Measurements from ENCODE around the gene MAD1L1.
"Not testable (repeated sequence)": the region's sequence is repeated elsewhere in the genome, so short reads cannot be mapped to it uniquely, and the experiment has no call there.

The MAD1L1 gene

GRCh38 chr7:1849351-1850041 lies 383.2 kb downstream of the MAD1L1 start:
- DNase-seq (ENCODE audit: low read depth) = no peak

GRCh38 chr7:1848911-1849311 lies 383.8 kb downstream of the MAD1L1 start:
- DNase-seq (ENCODE audit: low read depth) = no peak

- DNase-seq (ENCODE audit: low read depth) = no peak
Observed at GRCh38 chr7:1848013-1848640, 384.6 kb downstream of the MAD1L1 start.

- DNase-seq (ENCODE audit: low read depth) = no peak
Observed at GRCh38 chr7:1847260-1848001, 385.3 kb downstream of the MAD1L1 start.

- no peak for DNase-seq (ENCODE audit: low read depth)
Observed at GRCh38 chr7:1846331-1847065, 386.2 kb downstream of the MAD1L1 start.

GRCh38 chr7:1845536-1846311 lies 387.0 kb downstream of the MAD1L1 start:
- DNase-seq (ENCODE audit: low read depth) = no peak

- DNase-seq (ENCODE audit: low read depth) = no peak
Observed at GRCh38 chr7:1844951-1845390, 387.8 kb downstream of the MAD1L1 start.

- no peak for DNase-seq (ENCODE audit: low read depth)
Observed at GRCh38 chr7:1844336-1844950, 388.3 kb downstream of the MAD1L1 start.

GRCh38 chr7:1843921-1844335 lies 388.8 kb downstream of the MAD1L1 start:
- DNase-seq (ENCODE audit: low read depth) = no peak

- no peak for DNase-seq (ENCODE audit: low read depth)
Observed at GRCh38 chr7:1843271-1843861, 389.4 kb downstream of the MAD1L1 start.

- DNase-seq (ENCODE audit: low read depth) = no peak
Observed at GRCh38 chr7:1842321-1843221, 390.2 kb downstream of the MAD1L1 start.

GRCh38 chr7:1841286-1842021 lies 391.3 kb downstream of the MAD1L1 start:
- DNase-seq (ENCODE audit: low read depth) = not testable (repeated sequence)

GRCh38 chr7:1840744-1841143 lies 392.0 kb downstream of the MAD1L1 start:
- not testable (repeated sequence) for DNase-seq (ENCODE audit: low read depth)

GRCh38 chr7:1839701-1840100 lies 393.0 kb downstream of the MAD1L1 start:
- no peak for DNase-seq (ENCODE audit: low read depth)

- DNase-seq (ENCODE audit: low read depth) = not testable (repeated sequence)
Observed at GRCh38 chr7:1838911-1839531, 393.7 kb downstream of the MAD1L1 start.

GRCh38 chr7:1838544-1838872 lies 394.2 kb downstream of the MAD1L1 start:
- not testable (repeated sequence) for DNase-seq (ENCODE audit: low read depth)

- not testable (repeated sequence) for DNase-seq (ENCODE audit: low read depth)
Observed at GRCh38 chr7:1837696-1838543, 394.8 kb downstream of the MAD1L1 start.
